ENCODE measurements around the gene LRP3. TPM values are rescaled to one million over a fixed set of nuclear protein-coding genes. Genes with fewer than 3 reads are reported as not detected.

Gene LRP3
- total and polyA plus RNA-seq, 2 of the 13 experiments (the other 11 are each of a cell fraction or from before 2014, with no cell fraction given), result 17.6 to 51.6 TPM

GRCh38 chr19:33241091-33241529 lies 47.0 kb downstream of the LRP3 start (continued):
- TF ChIP-seq ZNF567 (CRISPR knock-in tag; IDR thresholded peaks at IDR 0.05; ENCODE audit: borderline replicate concordance), result no peak
- no peak for TF ChIP-seq ZNF331 (CRISPR knock-in tag; IDR thresholded peaks at IDR 0.05)
- TF ChIP-seq HNF4A (CRISPR knock-in tag; IDR thresholded peaks at IDR 0.05), result peak; percentile 66
- TF ChIP-seq MIXL1 (CRISPR knock-in tag; IDR thresholded peaks at IDR 0.05), result no peak
- no peak for TF ChIP-seq SIN3B (IDR thresholded peaks at IDR 0.05; ENCODE audit: low read length)
- TF ChIP-seq ZNF577 (CRISPR knock-in tag; IDR thresholded peaks at IDR 0.05; ENCODE audit: borderline replicate concordance, low read depth), result no peak
- TF ChIP-seq ZNF782 (CRISPR knock-in tag; IDR thresholded peaks at IDR 0.05; ENCODE audit: borderline replicate concordance), result no peak
- no peak for TF ChIP-seq ZNF335 (CRISPR knock-in tag; IDR thresholded peaks at IDR 0.05)
- TF ChIP-seq ZNF282 (IDR thresholded peaks at IDR 0.05; ENCODE audit: partially characterized antibody), result no peak
- TF ChIP-seq GATAD1 (CRISPR knock-in tag; IDR thresholded peaks at IDR 0.05), result no peak
- TF ChIP-seq, protein P1, sequence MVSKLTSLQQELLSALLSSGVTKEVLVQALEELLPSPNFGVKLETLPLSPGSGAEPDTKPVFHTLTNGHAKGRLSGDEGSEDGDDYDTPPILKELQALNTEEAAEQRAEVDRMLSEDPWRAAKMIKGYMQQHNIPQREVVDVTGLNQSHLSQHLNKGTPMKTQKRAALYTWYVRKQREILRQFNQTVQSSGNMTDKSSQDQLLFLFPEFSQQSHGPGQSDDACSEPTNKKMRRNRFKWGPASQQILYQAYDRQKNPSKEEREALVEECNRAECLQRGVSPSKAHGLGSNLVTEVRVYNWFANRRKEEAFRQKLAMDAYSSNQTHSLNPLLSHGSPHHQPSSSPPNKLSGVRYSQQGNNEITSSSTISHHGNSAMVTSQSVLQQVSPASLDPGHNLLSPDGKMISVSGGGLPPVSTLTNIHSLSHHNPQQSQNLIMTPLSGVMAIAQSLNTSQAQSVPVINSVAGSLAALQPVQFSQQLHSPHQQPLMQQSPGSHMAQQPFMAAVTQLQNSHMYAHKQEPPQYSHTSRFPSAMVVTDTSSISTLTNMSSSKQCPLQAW (CRISPR knock-in tag; IDR thresholded peaks at IDR 0.05), result no peak
- TF ChIP-seq, protein P2, sequence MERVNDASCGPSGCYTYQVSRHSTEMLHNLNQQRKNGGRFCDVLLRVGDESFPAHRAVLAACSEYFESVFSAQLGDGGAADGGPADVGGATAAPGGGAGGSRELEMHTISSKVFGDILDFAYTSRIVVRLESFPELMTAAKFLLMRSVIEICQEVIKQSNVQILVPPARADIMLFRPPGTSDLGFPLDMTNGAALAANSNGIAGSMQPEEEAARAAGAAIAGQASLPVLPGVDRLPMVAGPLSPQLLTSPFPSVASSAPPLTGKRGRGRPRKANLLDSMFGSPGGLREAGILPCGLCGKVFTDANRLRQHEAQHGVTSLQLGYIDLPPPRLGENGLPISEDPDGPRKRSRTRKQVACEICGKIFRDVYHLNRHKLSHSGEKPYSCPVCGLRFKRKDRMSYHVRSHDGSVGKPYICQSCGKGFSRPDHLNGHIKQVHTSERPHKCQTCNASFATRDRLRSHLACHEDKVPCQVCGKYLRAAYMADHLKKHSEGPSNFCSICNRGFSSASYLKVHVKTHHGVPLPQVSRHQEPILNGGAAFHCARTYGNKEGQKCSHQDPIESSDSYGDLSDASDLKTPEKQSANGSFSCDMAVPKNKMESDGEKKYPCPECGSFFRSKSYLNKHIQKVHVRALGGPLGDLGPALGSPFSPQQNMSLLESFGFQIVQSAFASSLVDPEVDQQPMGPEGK (CRISPR knock-in tag; IDR thresholded peaks at IDR 0.05), result no peak
- TF ChIP-seq, protein P3, sequence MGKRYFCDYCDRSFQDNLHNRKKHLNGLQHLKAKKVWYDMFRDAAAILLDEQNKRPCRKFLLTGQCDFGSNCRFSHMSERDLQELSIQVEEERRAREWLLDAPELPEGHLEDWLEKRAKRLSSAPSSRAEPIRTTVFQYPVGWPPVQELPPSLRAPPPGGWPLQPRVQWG (CRISPR knock-in tag; IDR thresholded peaks at IDR 0.05; ENCODE audit: borderline replicate concordance, low read depth), result no peak
- TF ChIP-seq DNMT1 (CRISPR knock-in tag; IDR thresholded peaks at IDR 0.05), result no peak
- no peak for TF ChIP-seq DMAP1 (CRISPR knock-in tag; IDR thresholded peaks at IDR 0.05)
- TF ChIP-seq, protein P4, sequence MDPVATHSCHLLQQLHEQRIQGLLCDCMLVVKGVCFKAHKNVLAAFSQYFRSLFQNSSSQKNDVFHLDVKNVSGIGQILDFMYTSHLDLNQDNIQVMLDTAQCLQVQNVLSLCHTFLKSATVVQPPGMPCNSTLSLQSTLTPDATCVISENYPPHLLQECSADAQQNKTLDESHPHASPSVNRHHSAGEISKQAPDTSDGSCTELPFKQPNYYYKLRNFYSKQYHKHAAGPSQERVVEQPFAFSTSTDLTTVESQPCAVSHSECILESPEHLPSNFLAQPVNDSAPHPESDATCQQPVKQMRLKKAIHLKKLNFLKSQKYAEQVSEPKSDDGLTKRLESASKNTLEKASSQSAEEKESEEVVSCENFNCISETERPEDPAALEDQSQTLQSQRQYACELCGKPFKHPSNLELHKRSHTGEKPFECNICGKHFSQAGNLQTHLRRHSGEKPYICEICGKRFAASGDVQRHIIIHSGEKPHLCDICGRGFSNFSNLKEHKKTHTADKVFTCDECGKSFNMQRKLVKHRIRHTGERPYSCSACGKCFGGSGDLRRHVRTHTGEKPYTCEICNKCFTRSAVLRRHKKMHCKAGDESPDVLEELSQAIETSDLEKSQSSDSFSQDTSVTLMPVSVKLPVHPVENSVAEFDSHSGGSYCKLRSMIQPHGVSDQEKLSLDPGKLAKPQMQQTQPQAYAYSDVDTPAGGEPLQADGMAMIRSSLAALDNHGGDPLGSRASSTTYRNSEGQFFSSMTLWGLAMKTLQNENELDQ (CRISPR knock-in tag; IDR thresholded peaks at IDR 0.05; ENCODE audit: borderline replicate concordance), result no peak
- TF ChIP-seq, protein P5, sequence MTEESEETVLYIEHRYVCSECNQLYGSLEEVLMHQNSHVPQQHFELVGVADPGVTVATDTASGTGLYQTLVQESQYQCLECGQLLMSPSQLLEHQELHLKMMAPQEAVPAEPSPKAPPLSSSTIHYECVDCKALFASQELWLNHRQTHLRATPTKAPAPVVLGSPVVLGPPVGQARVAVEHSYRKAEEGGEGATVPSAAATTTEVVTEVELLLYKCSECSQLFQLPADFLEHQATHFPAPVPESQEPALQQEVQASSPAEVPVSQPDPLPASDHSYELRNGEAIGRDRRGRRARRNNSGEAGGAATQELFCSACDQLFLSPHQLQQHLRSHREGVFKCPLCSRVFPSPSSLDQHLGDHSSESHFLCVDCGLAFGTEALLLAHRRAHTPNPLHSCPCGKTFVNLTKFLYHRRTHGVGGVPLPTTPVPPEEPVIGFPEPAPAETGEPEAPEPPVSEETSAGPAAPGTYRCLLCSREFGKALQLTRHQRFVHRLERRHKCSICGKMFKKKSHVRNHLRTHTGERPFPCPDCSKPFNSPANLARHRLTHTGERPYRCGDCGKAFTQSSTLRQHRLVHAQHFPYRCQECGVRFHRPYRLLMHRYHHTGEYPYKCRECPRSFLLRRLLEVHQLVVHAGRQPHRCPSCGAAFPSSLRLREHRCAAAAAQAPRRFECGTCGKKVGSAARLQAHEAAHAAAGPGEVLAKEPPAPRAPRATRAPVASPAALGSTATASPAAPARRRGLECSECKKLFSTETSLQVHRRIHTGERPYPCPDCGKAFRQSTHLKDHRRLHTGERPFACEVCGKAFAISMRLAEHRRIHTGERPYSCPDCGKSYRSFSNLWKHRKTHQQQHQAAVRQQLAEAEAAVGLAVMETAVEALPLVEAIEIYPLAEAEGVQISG (CRISPR knock-in tag; IDR thresholded peaks at IDR 0.05), result no peak
- TF ChIP-seq BRD4 (CRISPR knock-in tag; IDR thresholded peaks at IDR 0.05), result 0 out of 2 replicates have a peak, but pooled peaks have one; percentile 34
- TF ChIP-seq ATF7-NPFF (CRISPR knock-in tag; IDR thresholded peaks at IDR 0.05; ENCODE audit: low read depth), result no peak
- no peak for TF ChIP-seq ZGPAT (CRISPR knock-in tag; IDR thresholded peaks at IDR 0.05)
- no peak for TF ChIP-seq TBX2 (CRISPR knock-in tag; IDR thresholded peaks at IDR 0.05; ENCODE audit: borderline replicate concordance)
